MV-4-11 (cell line): ENCODE measurements around the gene KCNT1.

ENCODE experiments used
- DNase-seq: peaks from one replicate; lab custom pipeline; 2025; lab: John Stamatoyannopoulos, UW

The KCNT1 gene

DNA sequence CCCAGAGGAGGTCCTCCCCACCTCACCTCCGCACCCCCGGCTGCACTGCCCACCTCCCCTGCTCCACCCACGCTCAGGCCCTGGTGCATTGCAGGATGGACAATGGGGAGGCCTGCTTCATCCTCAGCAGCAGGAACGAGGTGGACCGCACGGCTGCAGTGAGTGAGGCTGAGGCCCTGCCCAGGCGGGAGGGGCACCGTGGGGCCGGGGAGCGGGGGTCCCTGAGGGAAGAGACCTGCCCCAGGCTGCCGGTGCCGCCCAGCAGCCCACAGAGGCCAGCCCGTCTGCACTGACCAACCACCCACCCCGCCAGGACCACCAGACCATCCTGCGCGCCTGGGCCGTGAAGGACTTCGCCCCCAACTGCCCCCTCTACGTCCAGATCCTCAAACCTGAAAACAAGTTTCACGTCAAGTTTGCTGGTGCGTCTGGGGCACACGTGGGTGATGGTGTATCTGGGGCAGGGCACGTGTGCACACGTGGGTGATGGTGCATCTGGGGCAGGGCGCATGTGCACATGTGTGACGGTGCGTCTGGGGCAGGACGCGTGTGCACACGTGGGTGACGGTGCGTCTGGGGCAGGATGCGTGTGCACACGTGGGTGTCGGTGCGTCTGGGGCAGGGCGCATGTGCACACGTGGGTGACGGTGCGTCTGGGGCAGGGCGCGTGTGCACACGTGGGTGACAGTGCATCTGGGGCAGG, 66.7 kb downstream of the KCNT1 start:
- DNase-seq, result no peak

DNA sequence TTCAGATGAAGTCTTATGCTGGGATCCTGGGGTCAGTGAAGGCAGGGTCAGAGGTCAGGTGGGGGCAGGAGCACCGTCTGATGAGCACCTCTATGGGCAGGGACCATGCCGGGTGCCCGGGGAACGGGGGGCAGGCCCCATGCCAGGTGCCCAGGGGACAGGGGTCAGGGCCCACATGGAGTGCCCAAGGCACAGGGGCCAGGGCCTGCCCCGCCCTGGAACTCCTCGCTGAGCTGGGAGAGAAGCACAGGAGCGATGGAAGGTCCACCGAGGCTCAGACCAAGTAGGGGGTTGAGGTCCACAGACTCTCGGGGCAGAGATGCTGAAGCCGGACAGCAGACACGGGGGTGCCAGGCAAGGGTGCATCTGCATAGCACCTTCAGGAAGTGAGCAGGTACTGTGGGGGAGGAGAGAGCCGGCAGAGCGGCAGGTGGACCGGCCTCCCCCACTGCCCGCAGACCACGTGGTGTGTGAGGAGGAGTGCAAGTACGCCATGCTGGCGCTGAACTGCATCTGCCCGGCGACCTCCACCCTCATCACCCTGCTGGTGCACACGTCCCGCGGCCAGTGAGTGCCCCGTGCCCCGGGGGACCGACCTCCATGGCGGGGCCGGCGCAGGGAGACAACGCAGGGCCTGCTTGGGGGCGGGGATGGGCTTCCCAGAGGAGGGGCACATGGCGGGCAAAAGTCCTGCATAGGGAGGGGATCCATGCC, 67.7 kb downstream of the KCNT1 start:
- no peak for DNase-seq

DNA sequence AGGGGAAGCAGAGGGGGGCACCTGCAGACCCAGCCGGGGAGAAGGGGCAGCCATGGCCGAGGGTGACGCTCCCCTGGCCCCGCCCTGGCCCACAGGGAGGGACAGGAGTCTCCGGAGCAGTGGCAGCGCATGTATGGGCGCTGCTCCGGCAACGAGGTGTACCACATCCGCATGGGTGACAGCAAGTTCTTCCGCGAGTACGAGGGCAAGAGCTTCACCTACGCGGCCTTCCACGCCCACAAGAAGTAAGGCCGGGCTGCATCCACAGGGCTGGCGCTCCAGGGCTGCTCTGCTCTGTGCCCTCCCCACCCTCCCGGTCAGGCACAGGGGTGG, 68.2 kb downstream of the KCNT1 start:
- DNase-seq, result no peak

DNA sequence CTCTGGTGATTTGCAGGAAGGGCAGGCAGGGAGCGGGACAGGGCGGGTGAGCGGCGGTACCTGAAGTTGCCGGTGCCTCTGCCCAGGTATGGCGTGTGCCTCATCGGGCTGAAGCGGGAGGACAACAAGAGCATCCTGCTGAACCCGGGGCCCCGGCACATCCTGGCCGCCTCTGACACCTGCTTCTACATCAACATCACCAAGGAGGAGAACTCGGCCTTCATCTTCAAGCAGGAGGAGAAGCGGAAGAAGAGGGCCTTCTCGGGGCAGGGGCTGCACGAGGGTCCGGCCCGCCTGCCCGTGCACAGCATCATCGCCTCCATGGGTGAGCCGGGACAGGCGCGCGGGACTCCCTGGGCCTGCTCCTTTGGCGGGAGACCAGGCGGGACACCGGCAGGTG, 68.8 kb downstream of the KCNT1 start:
- DNase-seq, result no peak

DNA sequence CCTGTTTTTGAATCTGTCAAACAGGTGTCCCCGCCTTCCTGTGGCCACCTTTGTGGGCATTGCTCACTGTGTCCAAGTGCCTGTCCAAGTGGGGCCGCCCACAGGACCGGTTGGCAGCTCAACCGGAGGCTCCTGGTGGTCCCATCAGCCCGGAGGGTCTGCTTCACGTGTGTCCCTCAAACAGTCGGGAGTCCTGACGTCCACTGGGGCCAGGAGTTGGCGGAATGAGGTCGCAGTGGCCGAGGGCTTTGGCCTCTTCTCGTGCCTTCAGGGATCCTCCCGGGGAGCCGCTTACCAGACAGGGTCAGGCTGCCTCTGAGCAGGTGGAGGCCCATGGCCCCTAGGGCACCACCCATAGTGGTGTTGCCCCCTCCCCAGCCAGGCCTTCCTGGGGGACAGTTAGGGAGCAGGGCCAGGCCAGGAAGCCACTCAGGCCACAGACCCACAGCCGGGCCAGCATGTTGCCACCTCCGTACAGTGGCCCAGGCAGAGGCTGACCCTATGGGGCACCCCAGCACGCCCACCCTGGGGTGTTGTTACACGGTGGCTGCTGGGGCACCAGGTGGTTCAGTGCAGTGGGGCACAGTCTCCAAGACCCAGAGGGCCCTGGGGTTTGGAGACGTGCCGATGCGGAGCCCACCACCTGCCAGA, 69.5 kb downstream of the KCNT1 start:
- no peak for DNase-seq

DNA sequence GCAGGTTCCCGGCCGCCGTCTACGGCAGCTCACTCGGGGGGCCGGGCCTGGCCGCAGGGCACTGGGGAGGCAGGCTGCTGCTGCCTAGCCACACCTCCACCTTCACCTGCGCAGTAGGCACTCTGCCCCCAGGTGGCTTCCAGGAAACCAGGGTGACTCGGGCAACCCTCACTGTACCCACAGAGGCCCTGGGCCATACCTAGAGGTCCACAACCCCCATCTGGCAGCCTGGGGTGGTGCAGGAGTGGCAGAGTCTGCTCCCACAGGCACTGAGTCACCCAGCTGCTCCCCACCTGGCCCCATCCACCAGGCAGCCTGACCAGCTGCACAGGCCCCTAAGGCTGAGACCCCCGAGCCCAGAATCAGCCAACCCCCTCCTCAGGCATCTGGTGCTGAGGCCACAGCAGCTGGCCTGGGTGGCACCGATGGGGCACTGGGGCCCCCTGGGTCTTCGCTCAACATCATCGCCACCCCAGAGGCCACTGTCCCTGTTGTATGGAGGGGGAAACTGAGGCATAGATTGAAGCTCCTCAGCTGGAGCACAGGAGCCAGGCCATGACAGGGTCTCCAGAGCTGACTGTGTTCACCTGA, 70.2 kb downstream of the KCNT1 start:
- DNase-seq, result no peak

DNA sequence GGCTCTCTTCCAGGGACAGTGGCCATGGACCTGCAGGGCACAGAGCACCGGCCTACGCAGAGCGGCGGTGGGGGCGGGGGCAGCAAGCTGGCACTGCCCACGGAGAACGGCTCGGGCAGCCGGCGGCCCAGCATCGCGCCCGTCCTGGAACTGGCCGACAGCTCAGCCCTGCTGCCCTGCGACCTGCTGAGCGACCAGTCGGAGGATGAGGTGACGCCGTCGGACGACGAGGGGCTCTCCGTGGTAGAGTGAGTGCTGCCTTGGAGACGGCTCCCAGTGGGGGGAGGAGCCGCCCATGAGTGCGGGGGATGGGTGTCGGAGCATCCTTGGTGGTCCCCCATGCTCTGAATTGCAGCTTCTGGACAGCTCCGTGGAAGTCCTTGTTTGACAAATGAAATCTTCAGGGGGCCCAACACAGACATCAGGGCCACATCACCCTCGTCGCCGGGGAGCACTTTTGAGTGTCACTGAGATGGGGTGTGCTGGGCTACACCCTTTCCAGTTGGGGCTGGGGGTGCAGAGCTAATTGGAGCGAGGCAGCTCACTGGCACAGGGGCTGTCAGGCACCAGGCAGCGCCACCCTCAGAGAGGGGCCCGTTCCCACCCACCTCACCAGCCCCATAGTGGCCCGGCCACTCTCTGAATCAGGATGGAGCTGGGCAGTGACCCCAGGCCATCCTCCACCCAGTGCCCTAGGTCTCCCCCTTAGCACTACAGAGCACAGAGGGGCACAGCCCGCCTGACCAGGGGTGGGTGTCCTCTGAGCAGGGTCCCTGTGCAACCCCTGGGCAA, 70.9 kb downstream of the KCNT1 start:
- no peak for DNase-seq

DNA sequence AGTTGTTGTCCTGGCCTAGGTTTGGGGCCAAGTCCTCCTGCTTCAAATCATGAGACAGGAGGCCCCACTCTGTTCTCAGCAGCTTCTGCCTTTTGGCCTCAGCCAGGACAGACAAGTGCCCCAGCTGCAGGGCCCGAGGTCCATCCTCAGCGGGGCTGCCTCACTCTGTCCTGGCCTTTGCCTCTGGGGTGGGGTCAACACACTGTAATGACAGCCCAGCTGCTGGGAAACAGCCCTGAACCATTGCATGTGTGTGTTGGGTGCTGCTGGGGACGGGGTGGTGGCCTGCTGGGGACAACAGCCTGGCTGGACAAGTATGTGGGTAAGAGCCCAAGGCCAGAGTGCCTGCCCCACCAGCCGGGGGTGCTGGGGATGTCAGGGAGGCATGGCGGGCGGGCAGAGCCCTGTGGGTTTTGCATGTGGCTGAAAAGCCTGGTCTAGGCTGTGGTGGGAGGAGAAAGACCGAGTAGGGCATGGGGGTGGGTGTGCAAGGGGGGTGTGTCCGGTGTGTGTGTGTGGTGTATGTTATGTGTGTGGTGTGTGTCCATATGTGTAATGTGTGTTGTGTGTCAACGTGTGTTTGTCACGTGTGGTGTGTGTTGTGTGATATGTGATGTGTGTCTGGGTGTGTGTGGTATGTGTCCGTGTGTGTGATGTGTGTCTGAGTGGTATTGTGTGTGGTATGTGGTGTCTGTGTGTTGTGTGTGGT, 71.7 kb downstream of the KCNT1 start:
- DNase-seq, result no peak

DNA sequence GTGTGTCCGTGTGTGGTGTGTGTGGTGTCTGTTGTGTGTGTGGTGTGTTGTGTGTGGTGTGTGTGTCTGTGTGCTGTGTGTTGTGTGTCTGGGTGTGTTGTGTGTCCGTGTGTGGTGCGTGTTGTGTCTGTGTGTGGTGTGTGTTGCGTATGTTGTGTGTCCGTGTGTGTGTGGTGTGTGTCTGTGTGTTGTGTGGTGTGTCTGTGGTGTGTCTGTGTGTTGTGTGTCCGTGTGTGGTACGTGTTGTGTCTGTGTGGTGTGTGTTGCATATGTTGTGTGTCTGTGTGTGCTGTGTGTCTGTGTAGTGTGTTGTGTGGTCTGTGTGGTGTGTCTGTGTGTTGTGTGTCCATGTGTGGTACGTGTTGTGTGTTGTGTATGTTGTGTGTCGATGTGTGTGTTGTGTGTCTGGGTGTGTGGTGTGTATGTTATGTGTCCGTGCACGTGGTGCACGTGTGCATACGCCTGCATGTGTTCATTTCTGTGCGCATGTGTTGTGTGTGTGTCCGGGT, 72.3 kb downstream of the KCNT1 start:
- no peak for DNase-seq

DNA sequence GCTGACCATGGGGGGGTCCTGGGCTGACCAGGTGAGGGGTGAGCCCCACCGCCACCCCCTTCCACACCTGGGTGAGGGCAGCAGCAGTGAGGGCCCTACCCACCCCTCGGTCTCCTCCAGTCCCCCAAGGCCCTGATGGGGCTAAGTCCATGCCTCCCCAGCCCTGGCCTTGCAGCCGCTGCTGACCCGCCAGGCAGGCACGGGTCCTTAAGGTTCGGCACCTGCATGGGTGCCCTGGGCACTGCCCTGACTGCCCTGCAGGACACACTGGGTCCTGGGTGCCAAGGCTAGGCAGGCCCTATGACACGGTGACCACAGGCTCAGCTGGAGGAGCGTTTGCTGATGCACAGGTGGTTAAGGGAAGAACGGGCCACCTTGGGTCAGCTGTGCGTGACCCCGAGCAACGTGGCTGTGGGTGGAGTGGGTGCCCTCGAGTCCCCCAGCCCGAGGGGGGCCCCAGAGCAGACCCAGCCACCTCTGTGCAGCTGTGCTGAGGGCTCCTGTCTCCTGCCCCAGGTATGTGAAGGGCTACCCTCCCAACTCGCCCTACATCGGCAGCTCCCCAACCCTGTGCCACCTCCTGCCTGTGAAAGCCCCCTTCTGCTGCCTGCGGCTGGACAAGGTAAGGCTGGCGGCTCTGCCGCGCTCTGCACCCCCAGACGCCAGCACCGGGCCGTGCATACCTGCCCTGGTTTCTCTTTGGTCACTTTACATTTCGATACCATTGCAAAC, 73.0 kb downstream of the KCNT1 start:
- no peak for DNase-seq

DNA sequence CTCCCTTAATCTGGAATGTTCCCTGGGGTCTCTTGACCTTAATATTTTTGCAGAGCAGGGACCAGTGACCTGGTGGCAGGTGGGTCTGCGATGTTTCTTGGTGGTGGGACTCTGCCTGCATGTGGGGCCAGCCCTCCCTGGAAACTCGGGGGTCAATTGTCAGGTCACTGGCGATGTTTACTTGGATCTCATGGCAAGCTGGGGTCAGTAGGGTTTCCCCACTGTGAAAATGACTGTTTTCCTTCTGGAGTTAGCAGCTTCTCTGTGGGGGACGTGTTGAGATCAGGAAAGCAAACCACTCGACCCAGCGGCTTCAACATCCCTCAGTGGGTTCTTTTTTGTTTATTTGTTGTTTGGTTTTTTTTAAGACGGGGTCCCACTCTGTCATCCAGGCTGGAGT, 73.9 kb downstream of the KCNT1 start:
- DNase-seq, result no peak

DNA sequence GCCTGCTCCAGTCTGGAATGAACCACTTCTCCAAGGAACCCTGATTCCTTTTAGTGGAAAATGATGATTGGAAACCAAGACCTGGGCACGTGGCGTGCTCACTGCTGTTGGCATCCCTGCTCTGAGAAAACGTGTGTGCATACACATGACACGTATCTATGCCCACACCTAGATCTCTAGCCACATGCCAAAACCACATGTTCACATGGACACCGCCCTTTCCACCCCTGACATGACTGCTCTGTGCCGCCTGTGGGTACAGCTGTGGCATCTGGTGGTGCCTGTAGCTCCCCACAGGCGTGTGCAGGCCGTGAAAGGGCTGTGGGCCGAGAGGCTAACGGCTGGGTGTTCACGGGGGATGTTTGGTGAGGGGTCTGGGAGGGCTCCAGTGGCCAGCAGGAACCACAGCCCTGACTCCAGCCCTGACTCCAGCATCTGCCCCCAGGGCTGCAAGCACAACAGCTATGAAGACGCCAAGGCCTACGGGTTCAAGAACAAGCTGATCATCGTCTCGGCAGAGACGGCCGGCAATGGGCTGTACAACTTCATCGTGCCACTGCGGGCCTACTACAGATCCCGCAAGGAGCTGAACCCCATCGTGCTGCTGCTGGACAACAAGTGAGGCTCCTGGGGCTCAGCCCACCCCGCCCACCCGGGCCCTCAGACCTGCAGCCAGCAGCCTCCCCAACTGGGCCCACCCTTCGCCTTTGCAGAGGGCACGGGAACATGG, 75.1 kb downstream of the KCNT1 start:
- DNase-seq, result no peak

DNA sequence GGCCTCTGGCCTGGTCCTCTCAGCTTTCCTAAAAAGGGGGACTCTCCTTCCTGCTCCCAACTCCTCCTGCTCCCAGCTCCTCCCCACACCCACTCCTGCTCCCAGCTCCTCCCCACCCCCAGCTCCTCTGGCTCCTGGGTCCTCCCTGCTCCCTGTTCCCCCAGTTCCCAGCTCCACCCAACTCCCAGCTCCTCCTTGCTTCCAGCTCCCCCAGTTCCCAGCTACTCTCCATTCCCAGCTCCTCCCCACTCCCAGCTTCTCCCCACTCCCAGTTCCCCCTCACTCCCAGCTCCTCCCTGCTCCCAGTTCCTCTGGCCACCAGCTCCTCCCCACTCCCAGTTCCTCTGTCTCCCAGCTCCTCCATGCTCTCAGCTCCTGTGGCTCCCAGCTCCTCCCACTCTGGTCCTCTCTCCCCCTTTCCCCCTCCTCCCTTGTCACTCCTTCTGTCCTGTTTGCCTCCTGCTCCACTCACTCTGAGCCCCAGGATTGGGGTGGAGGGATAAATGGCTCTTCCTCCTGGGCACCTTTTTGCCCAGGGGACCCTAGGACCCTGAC, 75.7 kb downstream of the KCNT1 start:
- DNase-seq, result no peak

DNA sequence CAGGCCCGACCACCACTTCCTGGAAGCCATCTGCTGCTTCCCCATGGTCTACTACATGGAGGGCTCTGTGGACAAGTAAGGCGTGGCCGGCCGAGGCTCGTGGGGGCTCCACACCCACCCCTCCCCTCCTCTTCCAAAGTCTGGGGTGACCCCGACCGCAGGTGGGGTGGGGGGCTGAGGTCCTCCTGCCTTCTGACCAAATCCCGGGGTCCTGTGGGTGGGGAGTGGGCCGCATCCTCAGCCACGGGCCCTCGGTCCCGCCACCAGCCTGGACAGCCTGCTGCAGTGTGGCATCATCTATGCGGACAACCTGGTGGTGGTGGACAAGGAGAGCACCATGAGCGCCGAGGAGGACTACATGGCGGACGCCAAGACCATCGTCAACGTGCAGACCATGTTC, 76.4 kb downstream of the KCNT1 start:
- no peak for DNase-seq

DNA sequence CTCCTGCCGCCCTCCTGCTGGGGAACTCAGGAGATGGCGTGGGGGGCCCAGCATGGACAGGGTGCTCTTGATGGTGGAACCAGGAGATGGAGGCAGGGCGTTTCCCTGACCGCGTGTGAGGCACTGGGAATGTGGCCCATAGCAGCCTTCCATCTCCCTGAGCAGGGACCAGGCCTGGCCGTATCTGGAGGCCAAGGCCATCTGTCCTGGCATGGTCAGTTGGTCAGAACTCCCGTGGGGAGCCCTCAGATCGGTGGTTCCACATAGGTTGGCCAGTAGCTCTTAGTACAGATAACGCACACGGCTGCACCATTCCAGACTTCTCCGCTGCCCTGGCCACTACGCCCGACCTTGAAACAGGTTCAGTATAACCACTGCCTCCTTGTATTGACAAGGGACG, 77.6 kb downstream of the KCNT1 start:
- DNase-seq, result no peak

DNA sequence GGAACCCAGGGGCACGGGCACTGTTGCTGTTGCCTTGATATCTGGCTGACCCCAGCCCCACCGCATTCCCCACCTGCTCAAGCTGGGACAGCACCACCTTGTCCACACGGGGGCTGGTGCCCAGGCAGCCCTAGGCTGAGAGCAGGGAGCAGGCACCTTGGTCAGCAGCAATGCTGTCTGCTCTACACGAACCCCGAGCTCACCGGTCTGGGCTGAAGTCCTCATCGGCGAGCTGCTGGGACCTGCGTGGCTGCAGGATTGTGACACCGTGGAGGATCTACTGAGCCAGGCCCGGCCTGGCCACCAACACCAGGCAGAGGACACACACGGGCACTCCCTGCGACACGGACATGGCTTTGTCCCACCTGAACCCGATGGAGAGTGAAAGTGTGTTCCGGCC, 78.1 kb downstream of the KCNT1 start:
- DNase-seq, result no peak

DNA sequence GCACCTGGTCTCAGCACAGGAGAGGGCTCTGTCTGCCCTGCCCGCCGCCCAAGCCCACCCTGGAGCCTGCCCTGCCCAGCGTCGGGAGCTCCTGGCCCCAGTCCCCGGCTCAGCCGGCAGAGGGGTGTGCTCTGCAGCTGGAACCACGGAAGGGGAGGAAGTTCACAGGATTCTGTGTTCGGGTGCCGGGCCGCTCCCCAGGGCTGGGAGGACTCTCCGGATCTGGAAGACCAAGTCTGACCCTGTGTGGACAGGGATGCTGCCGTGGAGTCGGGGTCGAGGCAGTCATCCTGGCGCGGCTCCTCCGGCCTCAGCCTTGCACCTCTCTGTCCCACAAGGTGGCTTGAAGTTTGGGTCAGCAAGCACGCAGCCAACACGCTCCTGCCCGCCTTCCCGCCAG, 78.6 kb downstream of the KCNT1 start:
- no peak for DNase-seq

DNA sequence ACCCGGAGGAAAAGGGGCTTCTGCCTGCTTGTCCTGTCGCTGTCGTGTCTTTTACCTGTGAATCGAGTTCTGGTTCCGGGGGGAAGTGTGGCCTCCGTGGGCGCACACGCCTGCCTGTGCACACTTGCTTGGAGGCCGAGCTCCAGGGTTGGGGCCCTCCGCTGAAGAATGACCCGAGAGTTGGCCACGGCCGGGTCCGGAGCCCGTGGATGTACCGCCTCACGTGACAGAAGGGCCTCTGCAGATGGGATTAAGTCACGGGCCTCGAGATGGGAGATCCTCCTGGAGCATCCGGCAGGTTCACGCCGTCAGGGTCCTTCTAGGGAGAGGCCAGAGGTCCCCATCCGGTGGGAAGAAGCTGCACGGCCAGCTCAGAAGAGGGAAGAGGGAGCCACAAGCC, 81.0 kb downstream of the KCNT1 start:
- DNase-seq, result no peak

DNA sequence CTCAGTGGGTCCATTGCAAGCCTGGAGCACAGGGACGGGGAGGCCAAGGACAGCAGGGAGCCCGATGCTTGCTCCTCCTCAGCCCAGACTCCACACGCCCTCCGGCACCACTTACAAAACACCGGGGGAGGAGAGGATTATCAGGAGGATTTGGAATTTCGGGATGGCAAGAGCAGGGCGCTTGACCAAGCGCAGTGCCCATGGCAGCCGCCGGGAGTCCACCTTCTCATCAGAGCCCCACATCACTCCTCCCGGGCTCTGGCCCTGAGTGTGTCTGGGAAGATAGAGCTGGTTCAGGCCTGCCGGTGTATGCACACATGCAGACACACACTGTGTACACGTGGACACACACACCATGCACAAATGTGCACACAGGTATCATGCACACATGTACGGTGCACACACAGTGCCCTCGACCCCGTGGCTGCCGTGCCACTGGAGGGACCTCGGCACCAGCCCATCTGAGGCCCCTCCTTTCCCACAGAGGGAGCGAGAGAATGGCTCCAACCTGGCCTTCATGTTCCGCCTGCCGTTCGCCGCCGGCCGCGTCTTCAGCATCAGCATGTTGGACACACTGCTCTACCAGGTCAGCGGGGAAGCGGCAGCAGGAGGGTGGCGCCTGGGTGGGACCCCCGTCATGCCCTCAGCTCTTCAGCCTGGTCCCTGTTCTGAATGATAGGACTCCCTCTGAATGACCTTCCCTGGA, 81.7 kb downstream of the KCNT1 start:
- no peak for DNase-seq
